BJ (cell line): Measurements from ENCODE around the gene HIPK1. TPM values are rescaled to one million over a fixed set of nuclear protein-coding genes. Genes with fewer than 3 reads are reported as not detected.
"Not testable (repeated sequence)": the region's sequence is repeated elsewhere in the genome, so short reads cannot be mapped to it uniquely, and the experiment has no call there.

Experiments
- CTCF ChIA-PET: fragments of 350-600 bp; formaldehyde crosslinking; extraction: SDS; loops from one replicate; lab custom pipeline; 2021; ENCODE audit warnings: antibody characterized with exemption, inconsistent platforms; lab: Yijun Ruan, JAX
- POLR2A ChIA-PET: fragments of 300-600 bp; sonication (Branson Sonifier 250); formaldehyde crosslinking; extraction: SDS; loops from one replicate; lab custom pipeline; 2021; ENCODE audit warnings: antibody characterized with exemption; lab: Charles Lee
- DNase-seq: peaks from one replicate; pipeline ENCODE4 v3.0.0-alpha.2; 2011; ENCODE audit warnings: low read depth
- H3K27me3 ChIP-seq: 2 replicates; pipeline ENCODE4 v1.6.0; 2011; ENCODE audit warnings: low read length; ENCODE audit not compliant: control insufficient read depth, insufficient read depth
- H3K36me3 ChIP-seq: 2 replicates; pipeline ENCODE4 v1.5.1; 2011; ENCODE audit warnings: low read length; ENCODE audit not compliant: control insufficient read depth, insufficient read depth
- H3K4me3 ChIP-seq: 2 replicates; pipeline ENCODE4 v1.5.1; 2011; ENCODE audit warnings: low read depth, mild to moderate bottlenecking, control low read depth, low read length
- polyA plus RNA-seq: library from polyadenylated mRNA; depleted of rRNA; stranded (reverse); fragments of >200 nt; gene quantifications from 2 replicates; pipeline ENCODE4 v1.2.3, GENCODE V29; 2011
- TF ChIP-seq, protein P1 (sequence below): IDR thresholded peaks from 2 replicates; pipeline ENCODE4 v1.5.1; 2011; ENCODE audit warnings: low read depth, mild to moderate bottlenecking, control low read depth, inconsistent platforms, low read length, moderate library complexity; ENCODE audit not compliant: insufficient read depth

HIPK1 gene
- polyA plus RNA-seq, 1 experiment, result 29.7 TPM

DNA sequence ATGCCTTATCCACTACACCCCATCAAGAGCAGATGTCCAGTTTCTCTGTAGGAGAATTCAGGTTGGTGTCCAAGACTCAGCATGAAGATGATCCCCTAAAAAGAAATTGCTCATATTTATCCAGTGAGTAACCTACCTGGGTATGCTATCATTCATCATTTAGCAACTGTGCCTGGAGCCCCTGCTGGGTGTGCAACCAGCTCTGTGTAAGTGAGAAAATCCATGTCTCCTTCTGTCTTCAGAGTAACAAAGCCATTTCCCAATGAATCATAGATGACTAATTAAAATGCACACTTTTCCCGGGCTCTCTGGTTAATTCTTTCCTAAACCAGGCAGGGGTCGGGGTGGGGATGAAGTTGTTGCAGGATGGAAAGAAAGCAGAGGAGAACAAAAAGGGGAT lies 86.0 kb downstream of the HIPK1 start:
- Histone ChIP-seq H3K27me3 (no peaks in the 10 kb centered on the region; the same call in 1 of the 2 replicates), H3K4me3 (no peak overlapping the region), H3K36me3 (no peaks in the 10 kb centered on the region)
- TF ChIP-seq, protein P1, sequence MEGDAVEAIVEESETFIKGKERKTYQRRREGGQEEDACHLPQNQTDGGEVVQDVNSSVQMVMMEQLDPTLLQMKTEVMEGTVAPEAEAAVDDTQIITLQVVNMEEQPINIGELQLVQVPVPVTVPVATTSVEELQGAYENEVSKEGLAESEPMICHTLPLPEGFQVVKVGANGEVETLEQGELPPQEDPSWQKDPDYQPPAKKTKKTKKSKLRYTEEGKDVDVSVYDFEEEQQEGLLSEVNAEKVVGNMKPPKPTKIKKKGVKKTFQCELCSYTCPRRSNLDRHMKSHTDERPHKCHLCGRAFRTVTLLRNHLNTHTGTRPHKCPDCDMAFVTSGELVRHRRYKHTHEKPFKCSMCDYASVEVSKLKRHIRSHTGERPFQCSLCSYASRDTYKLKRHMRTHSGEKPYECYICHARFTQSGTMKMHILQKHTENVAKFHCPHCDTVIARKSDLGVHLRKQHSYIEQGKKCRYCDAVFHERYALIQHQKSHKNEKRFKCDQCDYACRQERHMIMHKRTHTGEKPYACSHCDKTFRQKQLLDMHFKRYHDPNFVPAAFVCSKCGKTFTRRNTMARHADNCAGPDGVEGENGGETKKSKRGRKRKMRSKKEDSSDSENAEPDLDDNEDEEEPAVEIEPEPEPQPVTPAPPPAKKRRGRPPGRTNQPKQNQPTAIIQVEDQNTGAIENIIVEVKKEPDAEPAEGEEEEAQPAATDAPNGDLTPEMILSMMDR, result no peak
- DNase-seq, result no peak
- CTCF ChIA-PET, result interaction anchor here (0.6 to 2.0 kb wide), 2 partner anchors 18 to 320 kb away, joined by 3 to 7 read pairs; no protein-coding TSS in a partner anchor
- POLR2A ChIA-PET, result interaction anchor here (0.6 kb wide), 1 partner anchor 232 kb away, joined by 3 read pairs; no protein-coding TSS in a partner anchor

GRCh38 chr1:114019724-114020123 lies 90.6 kb downstream of the HIPK1 start:
- DNase-seq, CTCF ChIA-PET, POLR2A ChIA-PET, H3K36me3 ChIP-seq, H3K4me3 ChIP-seq, H3K27me3 ChIP-seq: not testable (repeated sequence)

- TF ChIP-seq, protein P1, result no peak
- ChIA-PET CTCF (interaction anchor here (1.5 kb wide), 1 partner anchor 17 kb away, joined by 3 read pairs; no protein-coding TSS in a partner anchor), POLR2A (no interaction called here)
- H3K27me3 ChIP-seq, result no peaks in the 10 kb centered on the region; the same call in 1 of the 2 replicates
- no peak overlapping the region for H3K4me3 ChIP-seq
- DNase-seq, result no peak
- H3K36me3 ChIP-seq, result no peaks in the 10 kb centered on the region
Observed at GRCh38 chr1:114021665-114022099, 92.6 kb downstream of the HIPK1 start.

- DNase-seq, result no peak
- Histone ChIP-seq H3K27me3 (no peaks in the 10 kb centered on the region; the same call in 1 of the 2 replicates), H3K36me3 (no peaks in the 10 kb centered on the region), H3K4me3 (no peak overlapping the region)
- TF ChIP-seq, protein P1, result no peak
- CTCF ChIA-PET, result interaction anchor here (0.6 to 1.5 kb wide), 2 partner anchors 10 to 34 kb away, joined by 3 to 6 read pairs; no protein-coding TSS in a partner anchor
- POLR2A ChIA-PET, result no interaction called here
Observed at GRCh38 chr1:114022877-114023276, 93.8 kb downstream of the HIPK1 start.

DNA sequence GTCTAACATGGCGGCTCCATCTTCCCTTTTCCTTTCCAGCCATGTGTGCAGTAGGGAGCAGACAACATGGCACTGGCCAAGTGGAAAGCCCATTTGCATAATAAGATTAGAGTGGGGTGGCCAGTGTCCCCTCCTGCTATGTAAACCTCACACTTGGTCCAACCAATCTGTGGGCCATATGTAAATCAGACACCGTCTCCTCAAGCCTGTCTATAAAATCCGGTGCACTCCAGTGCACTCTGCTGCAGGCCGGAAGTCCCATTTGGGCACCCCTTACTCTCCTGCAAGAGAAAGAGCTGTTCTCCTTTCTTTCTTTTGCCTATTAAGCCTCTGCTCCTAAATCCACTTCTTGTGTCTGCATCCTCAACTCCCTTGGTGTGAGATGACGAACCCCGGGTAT lies 94.3 kb downstream of the HIPK1 start:
- Histone ChIP-seq H3K4me3 (no peak overlapping the region), H3K36me3 (no peaks in the 10 kb centered on the region), H3K27me3 (no peaks in the 10 kb centered on the region; the same call in 1 of the 2 replicates)
- TF ChIP-seq, protein P1, result no peak
- CTCF ChIA-PET, result interaction anchor here (0.6 to 1.5 kb wide), 2 partner anchors 10 to 33 kb away, joined by 3 to 6 read pairs; no protein-coding TSS in a partner anchor
- DNase-seq, result no peak
- POLR2A ChIA-PET, result no interaction called here

- TF ChIP-seq, protein P1, result no peak
- H3K4me3 ChIP-seq, result no peak overlapping the region
- POLR2A ChIA-PET, result no interaction called here
- no peak for DNase-seq
- H3K27me3 ChIP-seq, result no peaks in the 10 kb centered on the region
- CTCF ChIA-PET, result interaction anchor here (1.5 kb wide), 1 partner anchor 9 kb away, joined by 6 read pairs; no protein-coding TSS in a partner anchor
- no peaks in the 10 kb centered on the region for H3K36me3 ChIP-seq
Observed at GRCh38 chr1:114024049-114024448, 94.9 kb downstream of the HIPK1 start.
